PC-9 (cell line): ENCODE data around the gene SGTA. TPM values are rescaled to one million over a fixed set of nuclear protein-coding genes. Genes with fewer than 3 reads are reported as not detected.

Source experiments
- BruUV-seq: library from RNA; stranded (reverse); fragments of 400-500 nt; replicated peaks from 2 replicates; lab custom pipeline; 2021; lab: Mats Ljungman, UMichigan
- CTCF ChIA-PET: fragments of 300-600 bp; sonication (Branson Sonifier 250); formaldehyde crosslinking; loops from one replicate; lab custom pipeline; 2022; ENCODE audit warnings: antibody characterized with exemption; lab: Charles Lee
- POLR2A ChIA-PET: fragments of 300-600 bp; sonication (Branson Sonifier 250); formaldehyde crosslinking; loops from one replicate; lab custom pipeline; 2022; ENCODE audit warnings: antibody characterized with exemption; ENCODE audit not compliant: unreplicated experiment; lab: Charles Lee
- DNase-seq, 2 experiments: peaks; one replicate each; pipeline versions ENCODE4 v3.0.0 to v3.0.0-alpha.2; 2015 to 2022; ENCODE audit warnings: mixed read lengths in 1 of 2
- H2AFZ ChIP-seq: fragments of 200-600 bp; sonication (generic); 2 replicates; pipeline ENCODE4 v1.8.1; 2017; ENCODE audit warnings: antibody characterized with exemption
- H3F3A ChIP-seq: fragments of 200-600 bp; sonication (generic); 2 replicates; pipeline ENCODE4 v1.8.1; 2017; ENCODE audit warnings: antibody characterized with exemption, mild to moderate bottlenecking, low read depth; ENCODE audit not compliant: insufficient read depth
- H3K27ac ChIP-seq: fragments of 200-600 bp; sonication (generic); 2 replicates; pipeline ENCODE4 v1.6.1; 2016; ENCODE audit warnings: mixed run types
- H3K27me3 ChIP-seq: fragments of 200-600 bp; sonication (generic); 2 replicates; pipeline ENCODE4 v1.6.1; 2016; ENCODE audit warnings: low read depth, mixed run types; ENCODE audit not compliant: insufficient read depth
- H3K36me3 ChIP-seq: fragments of 200-600 bp; sonication (generic); 2 replicates; pipeline ENCODE4 v1.6.1; 2016; ENCODE audit warnings: low read depth, mixed run types
- H3K4me1 ChIP-seq: fragments of 200-600 bp; sonication (generic); replicated peaks from 2 replicates; pipeline ENCODE4 v1.6.1; 2016; ENCODE audit warnings: mixed run types; ENCODE audit not compliant: insufficient read depth
- H3K4me2 ChIP-seq: fragments of 200-600 bp; sonication (generic); 2 replicates; pipeline ENCODE4 v1.6.1; 2017; ENCODE audit warnings: mixed run types
- H3K4me3 ChIP-seq: fragments of 200-600 bp; sonication (generic); 2 replicates; pipeline ENCODE4 v1.6.1; 2016; ENCODE audit warnings: mixed run types
- H3K79me2 ChIP-seq: fragments of 200-600 bp; sonication (generic); 2 replicates; pipeline ENCODE4 v1.6.1; 2017; ENCODE audit warnings: low read depth, mixed run types
- H3K9me2 ChIP-seq: fragments of 200-600 bp; sonication (generic); 2 replicates; pipeline ENCODE4 v1.8.1; 2017; ENCODE audit warnings: mild to moderate bottlenecking; ENCODE audit not compliant: insufficient read depth
- H3K9me3 ChIP-seq: fragments of 200-600 bp; sonication (generic); 2 replicates; pipeline ENCODE4 v1.8.1; 2016; ENCODE audit warnings: low read depth; ENCODE audit not compliant: insufficient read depth
- H4K20me1 ChIP-seq: fragments of 200-600 bp; sonication (generic); 2 replicates; pipeline ENCODE4 v1.8.1; 2017; ENCODE audit not compliant: insufficient read depth
- EZH2 ChIP-seq: fragments of 200-600 bp; sonication (generic); IDR thresholded peaks from 2 replicates; pipeline ENCODE4 v1.8.0; 2017; ENCODE audit warnings: antibody characterized with exemption, low read depth
- intact Hi-C: fragments of 100-400 bp; cut with micrococcal nuclease; formaldehyde crosslinking; loops from one replicate; pipeline ENCODE4 v1.10.0; 2022; ENCODE audit not compliant: unreplicated experiment
- total RNA-seq: library from RNA; stranded (reverse); gene quantifications from 2 replicates; pipeline ENCODE4 v1.2.3, GENCODE V29; 2021
- TF ChIP-seq, protein P1 (sequence below): fragments of 200-600 bp; sonication (generic); conservative IDR thresholded peaks from 2 replicates; pipeline ENCODE4 v1.6.1; 2017; ENCODE audit warnings: mixed run types, antibody characterized with exemption, mild to moderate bottlenecking, moderate library complexity

The SGTA gene
- total RNA-seq, 1 experiment from 2014 or later, result 40.7 TPM

DNA sequence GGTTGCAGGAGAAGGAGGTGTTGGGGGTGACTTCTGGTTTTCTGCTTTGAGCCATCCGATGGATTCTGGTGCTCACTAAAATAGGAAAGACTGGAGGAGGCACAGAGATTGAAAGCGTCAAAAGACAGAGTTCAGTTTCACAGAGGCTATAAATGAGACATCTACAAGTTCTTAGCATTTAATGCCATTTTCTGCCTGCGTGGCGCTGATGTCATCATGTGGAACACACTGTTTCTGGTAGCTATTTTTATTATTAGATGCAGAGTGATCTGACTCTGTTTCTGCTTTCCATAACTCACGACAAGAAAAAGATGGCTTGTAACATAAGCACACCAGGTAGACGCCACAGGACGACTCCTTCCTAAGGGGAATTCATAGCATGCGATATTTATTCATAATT is 40.0 kb downstream of the SGTA start:
- no TSS peak for BruUV-seq
- ChIA-PET CTCF (no interaction called here), POLR2A (no interaction called here)

DNA sequence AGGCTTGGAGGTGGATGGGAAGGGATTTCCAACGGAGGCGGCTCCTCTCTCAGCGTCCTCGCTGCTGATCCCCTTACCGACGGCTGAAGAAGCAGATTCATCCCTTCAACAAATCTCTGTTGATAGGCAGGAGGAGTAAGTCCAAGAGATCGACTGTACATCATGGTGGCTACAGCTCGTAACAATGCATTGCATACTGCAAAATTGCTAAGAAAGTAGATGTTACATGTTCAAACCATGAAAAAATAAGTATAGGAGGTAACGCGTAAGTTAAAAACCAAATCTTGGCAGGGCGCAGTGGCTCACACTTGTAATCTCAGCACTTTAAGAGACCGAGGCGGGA is 42.8 kb downstream of the SGTA start:
- TF ChIP-seq, protein P1, sequence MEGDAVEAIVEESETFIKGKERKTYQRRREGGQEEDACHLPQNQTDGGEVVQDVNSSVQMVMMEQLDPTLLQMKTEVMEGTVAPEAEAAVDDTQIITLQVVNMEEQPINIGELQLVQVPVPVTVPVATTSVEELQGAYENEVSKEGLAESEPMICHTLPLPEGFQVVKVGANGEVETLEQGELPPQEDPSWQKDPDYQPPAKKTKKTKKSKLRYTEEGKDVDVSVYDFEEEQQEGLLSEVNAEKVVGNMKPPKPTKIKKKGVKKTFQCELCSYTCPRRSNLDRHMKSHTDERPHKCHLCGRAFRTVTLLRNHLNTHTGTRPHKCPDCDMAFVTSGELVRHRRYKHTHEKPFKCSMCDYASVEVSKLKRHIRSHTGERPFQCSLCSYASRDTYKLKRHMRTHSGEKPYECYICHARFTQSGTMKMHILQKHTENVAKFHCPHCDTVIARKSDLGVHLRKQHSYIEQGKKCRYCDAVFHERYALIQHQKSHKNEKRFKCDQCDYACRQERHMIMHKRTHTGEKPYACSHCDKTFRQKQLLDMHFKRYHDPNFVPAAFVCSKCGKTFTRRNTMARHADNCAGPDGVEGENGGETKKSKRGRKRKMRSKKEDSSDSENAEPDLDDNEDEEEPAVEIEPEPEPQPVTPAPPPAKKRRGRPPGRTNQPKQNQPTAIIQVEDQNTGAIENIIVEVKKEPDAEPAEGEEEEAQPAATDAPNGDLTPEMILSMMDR, result no peak
- TF ChIP-seq EZH2, result no peak
- ChIA-PET POLR2A (no interaction called here), CTCF (no interaction called here)
- Histone ChIP-seq H3F3A (no peaks in the 10 kb centered on the region), H3K9me2 (no peaks in the 10 kb centered on the region), H3K36me3 (no peaks in the 10 kb centered on the region), H3K4me3 (no peak overlapping the region), H3K4me1 (no peaks in the 10 kb centered on the region), H4K20me1 (no peaks in the 10 kb centered on the region), H3K4me2 (no peak overlapping the region), H3K79me2 (no peaks in the 10 kb centered on the region), H3K27me3 (peaks cover 21% of the 10 kb centered on the region), H2AFZ (no peak overlapping the region), H3K9me3 (no peaks in the 10 kb centered on the region), H3K27ac (no peak overlapping the region)
- no TSS peak for BruUV-seq
- intact Hi-C loops, result no loop called here
- DNase-seq, result no peak

More for the DNA sequence above, 40.0 kb downstream of the SGTA start:
- Histone ChIP-seq H3K79me2 (no peaks in the 10 kb centered on the region), H3K4me2 (no peak overlapping the region), H3K36me3 (no peaks in the 10 kb centered on the region), H3K4me1 (no peaks in the 10 kb centered on the region), H3K4me3 (no peak overlapping the region), H3K27me3 (peaks cover 27% of the 10 kb centered on the region), H2AFZ (no peak overlapping the region), H3K9me3 (no peaks in the 10 kb centered on the region), H3K27ac (no peak overlapping the region), H4K20me1 (no peaks in the 10 kb centered on the region), H3K9me2 (no peaks in the 10 kb centered on the region), H3F3A (no peaks in the 10 kb centered on the region)
- intact Hi-C loops, result no loop called here
- no peak for TF ChIP-seq EZH2
- TF ChIP-seq, protein P1, result no peak
- DNase-seq, result no peak

DNA sequence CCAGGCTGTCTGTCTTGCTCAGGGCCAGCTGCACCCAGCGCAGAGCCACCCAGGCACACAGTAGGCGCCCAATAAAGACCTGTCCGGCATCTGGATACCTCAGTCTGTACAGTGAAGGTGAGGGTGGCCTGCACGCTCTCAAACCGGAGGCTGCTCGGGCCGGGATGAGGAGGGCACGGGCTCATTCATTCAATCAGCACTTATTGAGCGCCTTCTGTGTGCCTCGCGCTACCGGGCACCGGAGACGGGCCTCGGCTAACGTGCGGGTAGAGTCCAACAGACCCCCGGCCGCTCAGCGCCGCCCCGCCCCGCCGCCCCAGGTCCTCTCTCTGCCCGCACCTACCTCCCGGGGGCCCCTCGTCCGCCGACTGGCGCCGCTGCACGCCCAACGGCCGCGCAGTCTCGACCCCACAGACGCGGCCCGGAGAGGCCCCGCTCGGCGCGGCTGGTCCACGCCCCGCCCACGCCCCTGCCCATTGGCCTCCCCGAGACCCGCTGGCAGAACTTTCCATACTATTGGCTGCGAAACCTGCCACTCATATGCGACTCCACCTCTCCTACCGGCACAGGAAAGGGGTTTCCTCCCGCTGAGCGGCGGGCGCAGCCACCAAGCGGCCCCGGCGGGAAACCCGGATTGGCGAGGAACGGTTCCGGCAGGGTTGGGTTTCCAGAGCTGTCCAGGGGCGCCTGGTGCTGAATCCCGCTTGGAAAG is 43.3 kb downstream of the SGTA start, which contains the start of gene SLC39A3:
TSS of gene SLC39A3 (minus strand) at position 416 of the 712 bp plus-strand sequence. CDS start 2,760 bp downstream, outside the sequence.
- Histone ChIP-seq H3K9me2 (no peaks in the 10 kb centered on the region), H4K20me1 (no peaks in the 10 kb centered on the region), H3K79me2 (no peaks in the 10 kb centered on the region), H3K27ac (no peak within 1 kb of the TSS), H3F3A (no peaks in the 10 kb centered on the region), H2AFZ (peak within 1 kb of the TSS; percentile 89), H3K4me1 (no peaks in the 10 kb centered on the region), H3K9me3 (no peaks in the 10 kb centered on the region), H3K36me3 (no peaks in the 10 kb centered on the region), H3K4me2 (peak within 1 kb of the TSS; percentile 79), H3K4me3 (peak within 1 kb of the TSS; percentile 90), H3K27me3 (peaks cover 16% of the 10 kb centered on the region)
- TF ChIP-seq EZH2, result no peak
- TF ChIP-seq, protein P1, result no peak
- POLR2A ChIA-PET, result no interaction called here
- CTCF ChIA-PET, result interaction anchor here (0.6 kb wide), 1 partner anchor 211 kb away, joined by 4 read pairs; no protein-coding TSS in a partner anchor
- no TSS peak for BruUV-seq
- peak; percentile 85 to 96 for DNase-seq
- intact Hi-C loops, result no loop called here
